GM19438 (cell line): ENCODE measurements around the gene GSTP1.
"Not testable (repeated sequence)": the region's sequence is repeated elsewhere in the genome, so short reads cannot be mapped to it uniquely, and the experiment has no call there.

Source experiments
- ATAC-seq: cut with Tn5 transposase; IDR thresholded peaks from one replicate; pipeline ENCODE4 v1.9.1; 2021; ENCODE audit warnings: low read depth; ENCODE audit not compliant: unreplicated experiment

The GSTP1 gene

GRCh38 chr11:67594480-67594879 is 10.9 kb downstream of the GSTP1 start:
- no peak for ATAC-seq

- no peak for ATAC-seq
These were observed 13.2 kb downstream of the GSTP1 start for GRCh38 chr11:67596753-67597300.

DNA sequence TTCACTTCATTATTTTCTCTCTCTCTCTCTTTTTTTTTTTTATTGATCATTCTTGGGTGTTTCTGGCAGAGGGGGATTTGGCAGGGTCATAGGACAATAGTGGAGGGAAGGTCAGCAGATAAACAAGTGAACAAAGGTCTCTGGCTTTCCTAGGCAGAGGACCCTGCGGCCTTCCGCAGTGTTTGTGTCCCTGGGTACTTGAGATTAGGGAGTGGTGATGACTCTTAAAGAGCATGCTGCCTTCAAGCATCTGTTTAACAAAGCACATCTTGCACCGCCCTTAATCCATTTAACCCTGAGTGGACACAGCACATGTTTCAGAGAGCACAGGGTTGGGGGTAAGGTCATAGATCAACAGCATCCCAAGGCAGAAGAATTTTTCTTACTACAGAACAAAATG is 13.8 kb downstream of the GSTP1 start:
- ATAC-seq = not testable (repeated sequence)

DNA sequence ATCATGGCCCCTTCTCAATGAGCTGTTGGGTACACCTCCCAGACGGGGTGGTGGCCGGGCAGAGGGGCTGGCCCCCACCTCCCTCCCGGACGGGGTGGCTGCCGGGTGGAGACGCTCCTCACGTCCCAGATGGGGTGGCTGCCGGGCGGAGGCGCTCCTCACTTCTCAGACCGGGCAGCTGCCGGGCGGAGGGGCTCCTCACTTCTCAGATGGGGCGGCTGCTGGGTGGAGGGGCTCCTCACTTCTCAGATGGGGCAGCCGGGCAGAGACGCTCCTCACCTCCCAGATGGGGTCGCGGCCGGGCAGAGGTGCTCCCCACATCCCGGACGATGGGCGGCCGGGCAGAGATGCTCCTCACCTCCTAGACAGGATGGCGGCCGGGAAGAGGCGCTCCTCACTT is 14.4 kb downstream of the GSTP1 start:
- not testable (repeated sequence) for ATAC-seq

GRCh38 chr11:67599149-67599548 is 15.5 kb downstream of the GSTP1 start:
- no peak for ATAC-seq

GRCh38 chr11:67600324-67601029 is 16.9 kb downstream of the GSTP1 start:
- no peak for ATAC-seq

- no peak for ATAC-seq
These were observed 17.5 kb downstream of the GSTP1 start for GRCh38 chr11:67601098-67601497.

DNA sequence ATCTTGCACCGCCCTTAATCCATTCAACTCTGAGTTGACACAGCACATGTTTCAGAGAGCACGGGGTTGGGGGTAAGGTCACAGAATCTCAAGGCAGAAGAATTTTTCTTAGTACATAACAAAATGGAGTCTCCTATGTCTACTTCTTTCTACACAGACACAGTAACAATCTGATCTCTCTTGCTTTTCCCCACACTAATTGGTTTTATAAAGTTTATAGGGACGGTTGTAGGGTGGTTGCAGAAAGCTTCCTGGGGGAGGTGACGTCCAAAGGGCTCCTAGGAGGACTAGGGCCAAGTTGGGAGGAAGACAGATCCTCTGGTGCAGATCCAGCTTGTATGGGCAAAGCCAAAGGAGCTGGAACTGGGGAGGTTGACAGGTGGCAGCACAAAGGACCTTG is 20.5 kb downstream of the GSTP1 start:
- not testable (repeated sequence) for ATAC-seq

DNA sequence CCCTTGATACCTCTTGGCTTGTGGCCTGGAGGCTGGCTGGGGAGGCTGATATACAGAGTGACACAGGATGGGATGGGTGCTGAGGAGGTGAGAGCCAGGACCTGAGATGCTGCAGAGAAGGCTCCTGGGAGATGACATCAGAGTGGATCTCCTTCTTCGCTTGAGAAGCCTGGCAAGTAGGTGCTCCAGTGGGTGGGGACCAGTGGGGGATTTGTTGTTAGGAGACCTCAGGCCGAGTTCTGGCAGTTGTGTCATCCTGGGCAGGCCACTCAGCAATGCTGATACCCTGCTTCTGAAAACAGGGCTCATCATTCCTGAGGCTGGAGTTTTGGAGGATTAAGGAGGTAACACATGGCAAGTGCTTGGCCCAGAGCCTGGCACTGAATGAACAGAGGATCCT is 21.2 kb downstream of the GSTP1 start:
- ATAC-seq = no peak

GRCh38 chr11:67605231-67606011 is 21.8 kb downstream of the GSTP1 start:
- ATAC-seq = no peak

DNA sequence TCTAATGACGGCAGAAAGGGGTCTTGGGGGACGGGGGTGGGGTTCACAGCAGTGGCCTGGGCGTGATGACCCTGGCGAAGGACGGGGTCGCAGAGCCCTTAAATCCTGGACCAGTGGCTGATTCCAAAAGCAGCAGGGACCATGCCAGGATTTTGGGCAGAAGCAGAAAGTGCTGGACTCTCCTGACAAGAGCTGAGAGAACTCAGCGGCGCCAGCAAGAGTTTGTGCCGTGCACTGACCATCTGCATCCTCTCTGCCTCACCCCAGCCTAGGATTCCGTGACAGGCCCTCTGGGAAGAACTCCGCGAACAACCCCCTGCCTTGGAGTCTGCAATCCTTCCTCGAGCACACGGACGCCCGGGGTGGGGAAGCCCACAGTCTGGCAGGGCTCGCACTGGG is 22.5 kb downstream of the GSTP1 start:
- no peak for ATAC-seq

DNA sequence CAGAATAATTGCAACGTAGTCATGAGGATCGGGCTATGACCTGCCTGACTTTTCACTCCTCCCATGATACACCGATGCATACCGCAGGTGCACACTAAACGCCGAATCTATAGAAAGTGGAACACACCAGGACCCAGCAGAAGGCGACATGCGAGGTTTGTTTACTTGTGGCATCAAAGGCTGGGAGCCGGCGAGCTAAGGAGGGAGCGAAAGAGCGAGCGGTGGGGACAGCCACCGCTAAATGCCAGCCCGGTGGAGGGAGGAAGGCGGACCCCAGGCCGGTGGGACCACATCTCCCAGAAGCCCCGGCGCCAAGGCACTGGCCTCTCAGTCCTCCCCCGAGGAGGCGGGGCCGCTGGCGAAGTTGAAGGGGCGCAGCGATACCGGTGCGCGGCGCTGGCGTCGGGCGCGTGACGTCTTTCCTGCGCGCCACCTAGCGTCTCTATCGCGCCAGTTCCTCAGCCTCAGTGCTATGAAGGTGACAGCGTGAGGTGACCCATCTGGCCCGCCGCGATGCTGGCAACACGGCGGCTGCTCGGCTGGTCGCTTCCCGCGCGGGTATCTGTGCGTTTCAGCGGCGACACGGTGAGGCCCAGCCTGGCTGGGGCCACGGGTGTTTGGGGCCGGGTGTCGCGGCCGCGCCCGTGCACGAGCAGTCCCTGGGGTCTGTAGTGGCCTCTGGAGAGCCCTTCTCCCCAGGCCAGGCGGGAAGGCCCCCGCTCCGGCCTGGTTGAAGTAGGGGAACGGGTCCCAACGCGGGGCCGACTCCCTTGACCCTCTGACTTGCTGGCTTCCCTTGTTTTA is 23.1 kb downstream of the GSTP1 start, which contains the start of gene NDUFV1:
NDUFV1 (plus strand) TSS at position 445 of the 804 bp plus-strand sequence; CDS start at position 514, 69 bp downstream.
- peak; percentile 95 for ATAC-seq

DNA sequence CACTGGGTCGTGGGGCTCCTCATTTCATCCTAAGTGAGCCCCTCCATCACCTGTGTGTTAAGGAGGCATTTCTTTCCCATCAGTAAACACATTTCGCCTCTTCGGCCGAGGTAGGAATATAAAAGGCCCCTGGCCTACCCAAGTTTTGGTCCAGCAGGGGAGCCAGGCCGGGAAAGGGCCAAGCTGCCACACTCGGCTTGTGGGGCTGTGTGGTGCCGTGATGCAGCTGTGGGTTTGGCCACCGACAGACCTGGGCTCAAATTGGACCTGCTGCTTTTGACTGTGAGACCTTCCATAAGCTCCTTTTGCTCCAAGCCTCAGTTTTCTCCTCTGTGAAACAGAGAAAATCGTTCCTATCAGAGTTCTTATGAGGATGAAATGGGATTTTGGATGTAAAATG is 23.9 kb downstream of the GSTP1 start:
- no peak for ATAC-seq

GRCh38 chr11:67608486-67608885 is 24.9 kb downstream of the GSTP1 start:
- ATAC-seq = no peak

DNA sequence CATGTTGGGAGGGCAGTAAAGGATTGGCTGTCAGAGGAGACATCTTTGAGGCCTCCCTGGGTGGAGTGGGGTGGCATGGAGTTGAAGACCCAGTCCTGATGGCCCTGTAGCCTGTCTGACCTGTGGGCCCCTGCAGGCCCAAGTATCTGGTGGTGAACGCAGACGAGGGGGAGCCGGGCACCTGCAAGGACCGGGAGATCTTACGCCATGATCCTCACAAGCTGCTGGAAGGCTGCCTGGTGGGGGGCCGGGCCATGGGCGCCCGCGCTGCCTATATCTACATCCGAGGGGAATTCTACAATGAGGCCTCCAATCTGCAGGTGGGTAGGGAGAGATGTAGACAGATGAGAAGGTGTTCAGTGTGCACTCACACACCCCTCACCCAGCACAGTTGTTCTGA is 25.7 kb downstream of the GSTP1 start:
- no peak for ATAC-seq

- ATAC-seq = no peak
These were observed 26.8 kb downstream of the GSTP1 start for GRCh38 chr11:67610302-67610868.

DNA sequence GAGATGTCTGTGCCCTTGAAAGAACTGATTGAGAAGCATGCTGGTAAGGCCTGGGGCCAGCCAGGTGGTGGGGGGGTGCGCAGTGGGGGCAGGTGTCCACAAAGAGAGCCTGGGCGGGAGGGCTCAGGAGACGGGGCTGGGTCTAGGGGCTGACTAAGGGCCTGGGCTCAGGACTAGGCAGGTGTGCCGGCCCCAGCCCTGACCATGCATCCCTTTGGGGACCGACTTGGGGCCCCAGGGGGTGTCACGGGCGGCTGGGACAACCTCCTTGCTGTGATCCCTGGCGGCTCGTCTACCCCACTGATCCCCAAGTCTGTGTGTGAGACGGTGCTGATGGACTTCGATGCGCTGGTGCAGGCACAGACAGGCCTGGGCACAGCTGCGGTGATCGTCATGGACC is 27.6 kb downstream of the GSTP1 start:
- ATAC-seq = no peak

- ATAC-seq = no peak
These were observed 28.3 kb downstream of the GSTP1 start for GRCh38 chr11:67611704-67612587.

DNA sequence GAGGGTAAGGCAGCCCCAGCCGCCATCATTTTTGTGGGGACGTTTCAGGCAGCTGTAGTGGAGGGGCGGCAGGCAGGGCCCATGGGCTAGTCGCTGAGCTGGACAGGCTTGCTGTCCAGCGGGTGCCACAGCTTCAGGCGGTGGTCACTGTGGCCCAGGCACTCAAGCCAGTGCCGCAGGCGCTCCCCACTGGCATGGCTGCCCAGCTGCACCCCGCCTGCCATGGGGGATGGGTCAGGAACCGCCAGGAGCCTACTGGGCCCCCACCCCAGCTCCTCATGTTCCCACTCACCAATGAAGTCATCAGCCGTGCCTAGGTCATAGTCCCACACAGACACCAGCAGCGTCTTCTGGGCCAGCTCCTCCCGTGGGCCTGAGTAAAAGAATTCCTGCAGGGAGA is 29.1 kb downstream of the GSTP1 start:
- ATAC-seq = no peak
